PC-9 (cell line): ENCODE data around the gene TTLL5.

Experiments
- CTCF ChIP-seq: fragments of 200-600 bp; sonication (generic); conservative IDR thresholded peaks from 2 replicates; pipeline ENCODE4 v1.6.1; 2017; ENCODE audit warnings: mixed run types, antibody characterized with exemption, mild to moderate bottlenecking, moderate library complexity
- EZH2 ChIP-seq: fragments of 200-600 bp; sonication (generic); IDR thresholded peaks from 2 replicates; pipeline ENCODE4 v1.8.0; 2017; ENCODE audit warnings: antibody characterized with exemption, low read depth

- TF ChIP-seq CTCF: no peak
- no peak for TF ChIP-seq EZH2
These were observed 176.2 kb downstream of the TTLL5 start for GRCh38 chr14:75837151-75837787.
